Measurements from ENCODE around the gene P2RY13.

The P2RY13 gene

GRCh38 chr3:151321526-151321925 lies 7.8 kb downstream of the P2RY13 start:
- TF ChIP-seq CREB1 (IDR thresholded peaks at IDR 0.05; ENCODE audit: low read depth): no peak
- no peak for TF ChIP-seq NFIC (IDR thresholded peaks at IDR 0.05)
- TF ChIP-seq EP300 (IDR thresholded peaks at IDR 0.05; ENCODE audit: borderline replicate concordance): no peak
- TF ChIP-seq TEAD4 (IDR thresholded peaks at IDR 0.05): no peak
- TF ChIP-seq TAF1 (IDR thresholded peaks at IDR 0.05; ENCODE audit: low read depth): no peak
- no peak for TF ChIP-seq ZBTB7A (IDR thresholded peaks at IDR 0.05; ENCODE audit: low read depth)
- TF ChIP-seq YY1 (IDR thresholded peaks at IDR 0.05; ENCODE audit: low read depth): no peak
- TF ChIP-seq FOXM1 (IDR thresholded peaks at IDR 0.05; ENCODE audit: borderline replicate concordance, low read depth): no peak
- TF ChIP-seq MAX (IDR thresholded peaks at IDR 0.05): no peak
- TF ChIP-seq USF1 (IDR thresholded peaks at IDR 0.05): no peak
- TF ChIP-seq CEBPB (IDR thresholded peaks at IDR 0.05): no peak
- TF ChIP-seq, protein P1, sequence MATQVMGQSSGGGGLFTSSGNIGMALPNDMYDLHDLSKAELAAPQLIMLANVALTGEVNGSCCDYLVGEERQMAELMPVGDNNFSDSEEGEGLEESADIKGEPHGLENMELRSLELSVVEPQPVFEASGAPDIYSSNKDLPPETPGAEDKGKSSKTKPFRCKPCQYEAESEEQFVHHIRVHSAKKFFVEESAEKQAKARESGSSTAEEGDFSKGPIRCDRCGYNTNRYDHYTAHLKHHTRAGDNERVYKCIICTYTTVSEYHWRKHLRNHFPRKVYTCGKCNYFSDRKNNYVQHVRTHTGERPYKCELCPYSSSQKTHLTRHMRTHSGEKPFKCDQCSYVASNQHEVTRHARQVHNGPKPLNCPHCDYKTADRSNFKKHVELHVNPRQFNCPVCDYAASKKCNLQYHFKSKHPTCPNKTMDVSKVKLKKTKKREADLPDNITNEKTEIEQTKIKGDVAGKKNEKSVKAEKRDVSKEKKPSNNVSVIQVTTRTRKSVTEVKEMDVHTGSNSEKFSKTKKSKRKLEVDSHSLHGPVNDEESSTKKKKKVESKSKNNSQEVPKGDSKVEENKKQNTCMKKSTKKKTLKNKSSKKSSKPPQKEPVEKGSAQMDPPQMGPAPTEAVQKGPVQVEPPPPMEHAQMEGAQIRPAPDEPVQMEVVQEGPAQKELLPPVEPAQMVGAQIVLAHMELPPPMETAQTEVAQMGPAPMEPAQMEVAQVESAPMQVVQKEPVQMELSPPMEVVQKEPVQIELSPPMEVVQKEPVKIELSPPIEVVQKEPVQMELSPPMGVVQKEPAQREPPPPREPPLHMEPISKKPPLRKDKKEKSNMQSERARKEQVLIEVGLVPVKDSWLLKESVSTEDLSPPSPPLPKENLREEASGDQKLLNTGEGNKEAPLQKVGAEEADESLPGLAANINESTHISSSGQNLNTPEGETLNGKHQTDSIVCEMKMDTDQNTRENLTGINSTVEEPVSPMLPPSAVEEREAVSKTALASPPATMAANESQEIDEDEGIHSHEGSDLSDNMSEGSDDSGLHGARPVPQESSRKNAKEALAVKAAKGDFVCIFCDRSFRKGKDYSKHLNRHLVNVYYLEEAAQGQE (IDR thresholded peaks at IDR 0.05; ENCODE audit: low read depth): no peak

GRCh38 chr3:151320131-151320530 lies 9.2 kb downstream of the P2RY13 start:
- TF ChIP-seq CEBPB (IDR thresholded peaks at IDR 0.05): no peak
- TF ChIP-seq, protein P1 (IDR thresholded peaks at IDR 0.05; ENCODE audit: low read depth): no peak
- TF ChIP-seq TEAD4 (IDR thresholded peaks at IDR 0.05): no peak
- no peak for TF ChIP-seq CREB1 (IDR thresholded peaks at IDR 0.05; ENCODE audit: low read depth)
- TF ChIP-seq MAX (IDR thresholded peaks at IDR 0.05): no peak
- TF ChIP-seq FOXM1 (IDR thresholded peaks at IDR 0.05; ENCODE audit: borderline replicate concordance, low read depth): no peak
- no peak for TF ChIP-seq NFIC (IDR thresholded peaks at IDR 0.05)
- no peak for TF ChIP-seq RAD21 (IDR thresholded peaks at IDR 0.05; ENCODE audit: low read depth)
- no peak for TF ChIP-seq ZBTB7A (IDR thresholded peaks at IDR 0.05; ENCODE audit: low read depth)
- no peak for TF ChIP-seq TAF1 (IDR thresholded peaks at IDR 0.05; ENCODE audit: low read depth)
- no peak for TF ChIP-seq TCF12 (IDR thresholded peaks at IDR 0.05; ENCODE audit: low read depth)
- no peak for TF ChIP-seq EP300 (IDR thresholded peaks at IDR 0.05; ENCODE audit: borderline replicate concordance)
- TF ChIP-seq EGR1 (IDR thresholded peaks at IDR 0.05): no peak
- no peak for TF ChIP-seq YY1 (IDR thresholded peaks at IDR 0.05; ENCODE audit: low read depth)
- no peak for TF ChIP-seq USF1 (IDR thresholded peaks at IDR 0.05)

GRCh38 chr3:151319628-151320027 lies 9.7 kb downstream of the P2RY13 start:
- no peak for TF ChIP-seq MAX (IDR thresholded peaks at IDR 0.05)
- TF ChIP-seq EP300 (IDR thresholded peaks at IDR 0.05; ENCODE audit: borderline replicate concordance): no peak
- TF ChIP-seq NFIC (IDR thresholded peaks at IDR 0.05): no peak
- TF ChIP-seq TCF12 (IDR thresholded peaks at IDR 0.05; ENCODE audit: low read depth): no peak
- no peak for TF ChIP-seq USF1 (IDR thresholded peaks at IDR 0.05)

DNA sequence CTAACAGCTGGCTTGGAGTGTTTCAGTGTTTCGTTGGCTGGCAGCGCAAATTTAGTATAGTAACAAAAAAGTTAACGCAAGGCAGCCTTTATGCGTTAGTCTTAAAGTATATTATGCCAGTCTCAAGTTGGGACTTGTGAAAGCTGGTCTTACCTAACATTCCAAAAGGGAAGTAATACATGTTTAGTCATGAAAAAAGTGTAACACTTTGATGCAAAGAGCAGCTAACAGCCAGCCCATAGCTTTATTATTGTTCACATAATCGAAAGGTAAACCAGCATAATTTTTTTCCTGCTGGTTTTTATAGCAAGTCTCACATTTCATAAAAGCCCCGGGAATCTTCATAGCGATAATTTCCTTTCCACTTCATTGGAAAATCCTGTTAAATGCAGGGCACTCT lies 10.4 kb downstream of the P2RY13 start:
- TF ChIP-seq CEBPB (IDR thresholded peaks at IDR 0.05) (no peak), EGR1 (IDR thresholded peaks at IDR 0.05) (no peak), NFIC (IDR thresholded peaks at IDR 0.05) (no peak), TAF1 (IDR thresholded peaks at IDR 0.05; ENCODE audit: low read depth) (no peak), TEAD4 (IDR thresholded peaks at IDR 0.05) (no peak), FOXM1 (IDR thresholded peaks at IDR 0.05; ENCODE audit: borderline replicate concordance, low read depth) (no peak), MAX (IDR thresholded peaks at IDR 0.05) (no peak)

GRCh38 chr3:151318313-151318712 lies 11.0 kb downstream of the P2RY13 start:
- TF ChIP-seq EGR1 (IDR thresholded peaks at IDR 0.05) (no peak), EP300 (IDR thresholded peaks at IDR 0.05; ENCODE audit: borderline replicate concordance) (no peak), TAF1 (IDR thresholded peaks at IDR 0.05; ENCODE audit: low read depth) (no peak), NFIC (IDR thresholded peaks at IDR 0.05) (no peak), YY1 (IDR thresholded peaks at IDR 0.05; ENCODE audit: low read depth) (no peak), MAX (IDR thresholded peaks at IDR 0.05) (no peak), TEAD4 (IDR thresholded peaks at IDR 0.05) (no peak), CREB1 (IDR thresholded peaks at IDR 0.05; ENCODE audit: low read depth) (no peak), CEBPB (IDR thresholded peaks at IDR 0.05) (no peak), TCF12 (IDR thresholded peaks at IDR 0.05; ENCODE audit: low read depth) (no peak), ZBTB7A (IDR thresholded peaks at IDR 0.05; ENCODE audit: low read depth) (no peak), FOXM1 (IDR thresholded peaks at IDR 0.05; ENCODE audit: borderline replicate concordance, low read depth) (no peak), RAD21 (IDR thresholded peaks at IDR 0.05; ENCODE audit: low read depth) (no peak), USF1 (IDR thresholded peaks at IDR 0.05) (no peak)
- TF ChIP-seq, protein P1 (IDR thresholded peaks at IDR 0.05; ENCODE audit: low read depth): no peak
